NCI-H2196 treated with DMSO at 0.1 percent for 48 hours (cell line): ENCODE measurements around the gene NUP98.
"Not testable (repeated sequence)": the region's sequence is repeated elsewhere in the genome, so short reads cannot be mapped to it uniquely, and the experiment has no call there.

Source experiments
- DNase-seq: peaks from one replicate; lab custom pipeline; 2025; ENCODE audit not compliant: unreplicated experiment; lab: John Stamatoyannopoulos, UW

Gene NUP98

GRCh38 chr11:3644817-3645235, 152.5 kb downstream of the NUP98 start, which contains the start of gene ART1:
Gene ART1, plus strand, starts transcription at chr11:3645128. Its CDS starts 14,086 bp downstream, at chr11:3659214.
- no peak for DNase-seq

- not testable (repeated sequence) for DNase-seq
These were observed 154.2 kb downstream of the NUP98 start for GRCh38 chr11:3643102-3643546.

DNA sequence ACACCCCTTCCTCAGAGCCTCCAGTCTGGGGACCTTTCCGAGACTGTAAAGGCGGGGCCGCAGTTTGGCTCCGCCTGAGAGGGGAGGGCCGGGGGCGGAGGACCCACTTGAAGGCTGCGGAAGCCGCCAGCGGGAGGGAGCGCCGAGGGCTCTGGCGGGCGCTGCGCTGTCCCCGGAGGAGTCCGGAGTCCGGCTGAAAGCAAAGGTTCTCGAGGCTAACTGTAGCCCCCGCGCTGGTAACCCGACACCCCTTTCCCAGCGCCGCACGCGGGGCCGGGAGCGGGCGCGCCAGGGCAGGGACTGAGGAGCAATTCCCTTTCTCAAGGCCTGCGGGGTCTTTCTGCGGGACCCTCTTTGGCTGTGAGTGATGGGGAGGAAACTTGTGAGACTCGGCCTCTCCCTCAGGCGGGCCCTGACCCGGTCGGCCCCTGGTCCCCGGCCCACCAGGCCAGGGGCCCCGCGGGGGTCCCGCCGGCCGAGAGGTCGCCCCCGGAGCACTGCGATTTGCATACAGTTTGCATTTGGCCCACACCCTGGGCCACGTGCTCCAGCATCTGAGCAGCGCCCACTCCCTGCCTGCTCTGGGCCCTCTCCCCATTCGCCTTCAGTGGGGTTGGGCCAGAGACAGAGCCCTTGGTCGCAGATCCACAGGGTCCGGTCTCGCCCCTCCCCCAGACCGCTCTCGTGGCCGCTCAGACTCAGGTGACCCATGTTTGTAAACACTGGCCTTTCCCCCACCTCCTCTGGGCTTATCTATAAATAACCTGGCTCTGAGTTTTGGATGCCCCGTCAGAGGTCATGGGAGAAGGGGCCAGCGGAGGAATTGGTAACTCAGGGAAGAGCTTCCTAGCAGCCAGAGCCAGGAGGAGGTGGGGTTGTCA, 155.0 kb downstream of the NUP98 start:
- peak; percentile 62 for DNase-seq

- DNase-seq = no peak
These were observed 155.7 kb downstream of the NUP98 start, which contains the start of gene ART5 for GRCh38 chr11:3641701-3642070. Gene ART5, minus strand, starts transcription at chr11:3641992. Its CDS starts 130 bp downstream, at chr11:3641862.

DNA sequence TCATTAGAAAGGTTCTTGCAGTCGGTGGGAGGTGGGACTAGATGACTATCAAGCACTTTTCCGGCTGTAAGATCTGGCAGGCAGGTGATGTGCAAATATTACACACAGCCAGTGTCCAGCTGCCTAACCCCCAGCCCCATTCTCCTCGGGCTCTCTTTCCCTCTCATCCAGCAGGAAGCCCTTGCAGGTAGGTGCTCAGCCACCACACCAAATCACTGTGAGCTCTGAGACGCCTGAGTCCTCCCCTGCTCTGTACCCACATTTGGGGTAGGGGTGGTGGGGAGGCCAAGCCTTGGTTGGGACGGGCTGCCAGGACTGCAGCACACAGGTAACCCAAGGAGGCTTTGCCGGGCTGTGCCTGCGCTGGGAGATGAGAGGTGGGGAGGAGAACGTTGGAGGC, 156.2 kb downstream of the NUP98 start:
- DNase-seq = no peak

DNA sequence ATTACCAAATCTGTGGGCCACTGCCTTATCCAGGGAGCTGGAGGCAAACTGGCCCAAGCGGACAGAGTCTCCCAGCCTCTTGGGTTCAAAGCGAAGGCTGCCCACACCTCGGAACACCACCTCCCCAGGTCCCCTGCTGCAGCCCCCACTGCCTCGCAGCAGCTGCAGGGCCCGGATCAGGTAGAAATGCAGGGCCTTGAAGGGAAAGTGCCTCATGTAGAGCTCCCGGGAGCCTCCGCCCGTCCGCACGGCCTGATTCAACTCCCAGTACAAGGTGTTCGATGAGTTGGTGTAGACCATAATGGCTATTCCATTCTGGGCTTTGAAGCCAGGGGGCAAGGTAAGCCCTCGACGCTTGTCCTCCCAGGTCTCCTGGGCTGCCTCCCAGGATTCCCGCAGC, 157.5 kb downstream of the NUP98 start:
- DNase-seq = no peak

DNA sequence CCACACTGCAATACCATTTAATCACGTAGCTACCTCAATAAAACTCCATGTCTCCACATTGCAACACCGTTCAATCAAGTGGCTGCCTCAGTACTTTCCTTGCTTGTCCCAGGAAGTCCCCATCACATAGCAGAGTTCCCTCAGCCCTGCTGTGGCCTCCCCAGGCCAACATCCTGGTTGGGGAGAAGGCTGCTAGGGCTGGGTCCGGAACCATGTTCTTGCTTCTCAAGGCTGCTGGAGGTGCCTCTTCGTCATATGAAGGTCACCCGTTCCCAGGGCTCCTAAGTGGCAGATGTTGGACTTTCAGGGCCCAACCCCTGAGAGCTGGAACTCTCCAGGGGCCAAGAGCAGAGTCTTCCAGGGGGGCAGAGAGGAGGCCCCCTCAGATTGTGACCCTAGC, 158.8 kb downstream of the NUP98 start:
- DNase-seq = no peak

- no peak for DNase-seq
These were observed 160.2 kb downstream of the NUP98 start for GRCh38 chr11:3637201-3637600.

DNA sequence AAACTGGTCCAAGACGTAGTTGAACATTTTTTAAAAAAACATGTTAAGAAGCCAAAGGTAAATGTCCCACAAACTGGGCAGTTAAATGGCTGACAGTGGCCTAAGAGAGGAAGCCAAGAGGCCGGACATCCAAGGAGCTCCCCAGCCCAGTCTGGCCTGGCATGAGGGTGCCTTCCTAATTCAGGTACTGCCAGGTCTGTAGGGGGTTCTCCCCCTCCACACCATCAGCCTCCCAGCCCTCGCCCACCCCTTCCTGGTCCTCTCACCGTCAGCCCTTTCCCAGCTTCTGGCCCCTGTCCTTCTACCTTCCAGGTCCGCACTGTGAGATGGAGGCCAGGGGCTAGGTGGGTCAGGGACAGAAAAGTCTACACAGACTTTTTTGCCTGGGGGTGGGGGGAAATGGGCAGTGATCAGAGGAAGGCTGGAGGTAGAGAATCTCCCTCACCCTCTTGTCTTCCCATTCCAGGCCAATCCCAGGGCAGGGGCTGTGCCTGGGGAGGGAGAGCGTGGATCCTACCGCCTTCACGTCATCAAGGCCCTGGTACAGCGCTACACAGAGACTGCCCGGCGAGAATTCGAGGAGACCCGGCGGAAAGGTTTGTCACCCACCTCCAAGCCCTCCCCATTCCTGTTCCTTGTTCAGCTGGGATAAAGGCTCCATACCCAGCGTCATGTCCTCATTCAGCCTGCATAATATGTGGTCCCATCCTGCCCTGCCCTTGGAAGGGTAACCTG, 161.5 kb downstream of the NUP98 start:
- no peak for DNase-seq

- DNase-seq = no peak
These were observed 165.2 kb downstream of the NUP98 start for GRCh38 chr11:3632070-3632660.

DNA sequence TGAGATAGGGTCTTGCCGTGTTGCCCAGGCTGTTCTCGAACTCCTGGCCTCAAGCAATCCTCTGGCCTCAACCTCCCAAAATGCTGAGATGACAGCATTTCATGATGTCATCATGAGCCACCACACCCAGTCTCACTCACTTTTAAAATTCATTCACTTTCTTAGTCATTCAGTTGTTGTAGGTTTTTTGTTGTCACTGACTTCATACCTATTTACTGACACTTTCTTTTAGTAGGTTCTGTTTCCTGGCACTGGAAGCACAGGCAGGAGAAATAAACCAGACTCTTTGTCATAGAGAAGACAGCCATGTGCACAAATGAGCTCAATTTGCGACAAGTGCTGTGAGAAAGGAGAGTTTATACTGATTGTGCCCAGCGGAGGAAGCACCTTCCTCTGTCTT, 166.0 kb downstream of the NUP98 start:
- no peak for DNase-seq

DNA sequence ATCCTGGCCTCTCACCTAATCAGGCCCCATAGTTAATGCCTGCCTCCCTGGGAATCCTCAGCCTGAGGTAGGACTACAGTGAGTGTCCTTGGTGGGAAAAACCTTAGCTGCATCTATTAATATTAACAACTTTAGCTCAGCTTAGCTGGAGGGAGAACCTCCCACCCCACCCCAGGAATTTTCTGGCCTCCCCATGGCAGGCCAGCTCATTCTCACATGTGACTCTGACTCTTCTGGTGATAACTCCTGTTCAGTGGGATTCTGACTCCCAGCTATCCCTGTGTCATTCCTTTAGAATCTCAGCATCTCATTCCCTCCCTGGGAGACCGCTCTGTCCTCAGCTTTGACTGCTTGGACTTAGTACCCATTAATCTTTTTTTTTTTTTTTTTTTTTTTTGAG, 170.1 kb downstream of the NUP98 start:
- DNase-seq = no peak

DNA sequence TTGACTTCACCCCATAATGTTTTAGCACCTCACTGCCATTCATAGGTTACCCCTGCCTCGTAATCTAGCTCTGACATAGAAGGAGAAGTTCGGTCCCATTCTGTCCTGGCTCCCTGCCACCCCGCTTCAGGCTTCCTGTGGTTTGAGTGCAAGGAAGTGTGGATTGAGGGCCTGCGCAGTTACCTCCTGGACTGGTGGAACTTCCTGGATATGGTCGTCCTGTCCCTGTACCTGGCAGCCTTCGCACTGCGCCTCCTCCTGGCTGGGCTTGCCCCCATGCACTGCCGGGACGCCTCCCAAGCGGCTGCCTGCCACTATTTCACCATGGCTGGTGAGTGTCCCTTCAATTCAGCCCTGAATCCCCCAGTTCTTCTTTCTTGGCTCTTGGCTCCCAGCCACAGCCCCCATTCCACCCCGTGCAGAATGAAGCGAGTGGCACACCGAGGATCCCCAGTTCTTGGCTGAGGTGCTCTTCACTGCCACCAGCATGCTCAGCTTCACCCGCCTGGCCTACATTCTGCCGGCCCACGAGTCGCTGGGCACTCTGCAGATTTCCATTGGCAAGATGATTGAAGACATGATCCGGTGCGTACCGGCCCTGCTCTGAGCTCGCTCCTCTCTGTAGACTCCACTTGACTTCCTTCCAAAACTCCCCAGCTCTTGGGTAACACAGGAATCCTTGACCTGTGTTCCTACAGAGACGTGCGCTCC, 170.9 kb downstream of the NUP98 start:
- no peak for DNase-seq
